Measurements from ENCODE around the gene PCDH1. TPM values are rescaled to one million over a fixed set of nuclear protein-coding genes. Genes with fewer than 3 reads are reported as not detected.

PCDH1 gene
- total RNA-seq, 4 donors from 2014 or later, result 9.5 to 96.8 (median 19.6) TPM

DNA sequence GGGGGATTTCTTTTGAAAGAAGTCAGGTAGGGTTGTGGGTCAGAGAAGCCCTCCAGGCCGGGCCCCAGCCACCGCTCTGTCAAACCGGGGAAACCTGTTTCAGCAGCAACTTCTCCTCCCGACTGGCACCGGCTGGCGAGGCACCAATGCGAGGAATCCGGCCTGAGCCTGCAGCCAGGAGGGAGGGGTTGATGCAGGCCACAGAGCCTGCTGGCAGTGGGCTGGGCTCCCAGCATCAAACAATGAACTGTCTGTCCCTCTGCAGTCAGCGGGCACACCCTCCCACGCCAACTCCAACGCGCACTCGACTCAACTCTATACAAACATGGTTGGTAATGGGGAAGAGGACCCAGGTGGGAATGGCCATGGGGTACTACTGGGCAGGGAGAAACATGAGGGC, 12.1 kb downstream of the PCDH1 start:
- TF ChIP-seq, protein P1, sequence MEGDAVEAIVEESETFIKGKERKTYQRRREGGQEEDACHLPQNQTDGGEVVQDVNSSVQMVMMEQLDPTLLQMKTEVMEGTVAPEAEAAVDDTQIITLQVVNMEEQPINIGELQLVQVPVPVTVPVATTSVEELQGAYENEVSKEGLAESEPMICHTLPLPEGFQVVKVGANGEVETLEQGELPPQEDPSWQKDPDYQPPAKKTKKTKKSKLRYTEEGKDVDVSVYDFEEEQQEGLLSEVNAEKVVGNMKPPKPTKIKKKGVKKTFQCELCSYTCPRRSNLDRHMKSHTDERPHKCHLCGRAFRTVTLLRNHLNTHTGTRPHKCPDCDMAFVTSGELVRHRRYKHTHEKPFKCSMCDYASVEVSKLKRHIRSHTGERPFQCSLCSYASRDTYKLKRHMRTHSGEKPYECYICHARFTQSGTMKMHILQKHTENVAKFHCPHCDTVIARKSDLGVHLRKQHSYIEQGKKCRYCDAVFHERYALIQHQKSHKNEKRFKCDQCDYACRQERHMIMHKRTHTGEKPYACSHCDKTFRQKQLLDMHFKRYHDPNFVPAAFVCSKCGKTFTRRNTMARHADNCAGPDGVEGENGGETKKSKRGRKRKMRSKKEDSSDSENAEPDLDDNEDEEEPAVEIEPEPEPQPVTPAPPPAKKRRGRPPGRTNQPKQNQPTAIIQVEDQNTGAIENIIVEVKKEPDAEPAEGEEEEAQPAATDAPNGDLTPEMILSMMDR (IDR thresholded peaks at IDR 0.05; ENCODE audit: low read depth), result no peak

DNA sequence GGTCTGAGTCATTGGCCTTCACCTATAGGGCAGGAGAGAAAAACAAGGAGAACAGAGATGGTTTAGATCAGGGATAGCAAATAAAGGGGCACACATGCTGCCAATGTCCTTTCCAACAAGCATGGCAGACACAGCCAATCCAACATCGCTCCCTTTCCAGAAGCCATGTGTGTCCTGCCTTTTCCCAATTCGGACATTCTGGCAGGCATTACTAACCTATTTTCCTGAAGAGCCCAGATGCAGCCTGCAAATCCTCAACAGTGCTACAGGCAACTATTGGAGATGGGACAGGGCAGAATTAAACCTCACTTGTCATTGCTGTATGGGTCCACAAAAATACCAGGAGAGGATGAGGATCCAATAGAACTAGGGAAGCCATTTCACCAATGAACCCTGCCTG, 12.8 kb downstream of the PCDH1 start:
- TF ChIP-seq, protein P1 (IDR thresholded peaks at IDR 0.05; ENCODE audit: low read depth), result no peak

DNA sequence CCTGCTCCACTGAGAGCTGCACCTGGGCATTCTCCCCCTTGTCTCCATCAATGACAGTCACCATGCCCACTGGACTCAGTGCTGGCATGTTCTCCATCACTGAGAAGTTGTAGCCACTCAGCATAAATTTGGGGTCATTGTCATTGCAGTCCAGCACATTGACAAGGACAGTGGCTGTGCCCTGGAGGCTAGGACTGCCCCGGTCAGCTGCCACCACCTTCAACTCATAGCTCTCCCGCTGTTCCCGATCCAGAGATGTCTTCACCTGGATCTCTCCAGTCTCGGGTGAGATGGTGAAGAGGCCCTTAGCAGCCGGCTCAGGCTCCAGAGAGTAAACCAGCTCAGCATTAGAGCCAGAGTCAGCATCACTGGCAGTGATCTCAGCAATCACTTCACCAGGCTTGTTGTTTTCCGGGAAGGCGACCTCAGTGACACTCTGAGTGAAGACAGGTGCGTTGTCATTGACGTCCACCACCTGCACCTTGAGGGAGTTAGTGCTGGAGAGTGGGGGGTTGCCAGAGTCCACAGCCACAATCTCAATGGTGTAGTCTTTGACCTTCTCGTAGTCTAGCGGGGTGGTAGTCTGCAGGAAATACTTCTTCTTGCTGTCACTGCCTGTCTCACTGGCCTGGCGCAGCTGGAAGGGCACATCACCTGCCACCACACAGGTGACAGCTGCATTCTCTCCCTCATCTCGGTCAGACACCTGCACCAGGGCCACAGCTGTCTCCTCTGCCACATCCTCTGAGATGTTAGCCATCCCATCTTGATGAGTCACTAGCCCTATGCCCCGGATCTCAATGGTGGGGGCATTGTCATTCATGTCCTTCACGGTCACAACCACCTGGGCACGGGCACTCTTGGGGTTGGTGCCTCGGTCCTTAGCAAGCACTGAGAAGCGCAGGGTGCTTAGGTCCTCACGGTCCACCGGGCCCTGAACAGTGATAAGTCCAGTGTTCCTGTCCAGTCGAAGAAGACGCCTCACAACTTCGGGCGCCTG, 13.5 kb downstream of the PCDH1 start:
- TF ChIP-seq, protein P1 (IDR thresholded peaks at IDR 0.05; ENCODE audit: low read depth), result no peak

GRCh38 chr5:141863569-141864178, 14.5 kb downstream of the PCDH1 start:
- TF ChIP-seq, protein P1 (IDR thresholded peaks at IDR 0.05; ENCODE audit: low read depth), result no peak

GRCh38 chr5:141862936-141863543, 15.2 kb downstream of the PCDH1 start:
- TF ChIP-seq, protein P1 (IDR thresholded peaks at IDR 0.05; ENCODE audit: low read depth), result no peak

DNA sequence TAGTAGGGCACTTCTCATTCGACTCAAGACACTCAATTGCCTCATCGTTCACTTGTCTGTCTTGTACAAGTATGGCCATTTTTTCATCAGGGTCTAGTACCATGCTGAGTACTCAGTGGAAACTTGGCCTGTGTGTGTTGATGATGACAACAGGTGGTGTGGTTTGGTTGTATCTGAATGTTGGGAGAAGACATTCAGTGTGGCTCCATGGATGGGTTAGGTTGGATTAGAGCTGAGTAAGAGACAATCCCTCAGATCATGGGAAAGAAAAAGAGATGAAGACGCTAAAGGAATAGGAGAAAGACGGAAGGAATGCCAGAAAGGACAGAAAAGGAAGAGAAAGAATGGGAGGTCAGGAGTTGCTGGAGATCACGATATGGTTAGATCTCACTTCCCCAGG, 17.0 kb downstream of the PCDH1 start:
- TF ChIP-seq, protein P1 (IDR thresholded peaks at IDR 0.05; ENCODE audit: low read depth), result no peak
